ENCODE measurements around the gene CCL4L2. TPM values are rescaled to one million over a fixed set of nuclear protein-coding genes. Genes with fewer than 3 reads are reported as not detected.

The CCL4L2 gene
- total RNA-seq, 1 experiment from 2014 or later, result not detected

Other genes with a start within 250 kb of the CCL4L2 start
- gene CCL16, start 229.6 kb upstream of the CCL4L2 start, total RNA-seq (2021), result not detected in 3 replicates
- not detected in 3 replicates for gene CCL14, start 224.3 kb upstream of the CCL4L2 start, total RNA-seq (2021)
- gene CCL15, start 209.5 kb upstream of the CCL4L2 start, total RNA-seq (2021), result not detected in 3 replicates
- gene CCL23, start 193.1 kb upstream of the CCL4L2 start, total RNA-seq (2021), result not detected in 3 replicates
- gene CCL18, start 146.8 kb upstream of the CCL4L2 start, total RNA-seq (2021), result not detected in 3 replicates
- gene CCL3, start 120.9 kb upstream of the CCL4L2 start, total RNA-seq (2021), result 0.44 to 0.72 TPM (median 0.55 TPM) in 3 replicates
- gene CCL4, start 107.2 kb upstream of the CCL4L2 start, total RNA-seq (2021), result 0.37 to 1.2 TPM (median 0.48 TPM) in 3 replicates
- 6.3 to 7.9 TPM (median 7.7 TPM) in 3 replicates for gene TBC1D3B, start 34.4 kb upstream of the CCL4L2 start, total RNA-seq (2021)
- gene CCL3L1, start 14.3 kb upstream of the CCL4L2 start, total RNA-seq (2021), result not detected in 3 replicates
- gene TBC1D3I, start 53.5 kb downstream of the CCL4L2 start, total RNA-seq (2021), result 0.27 to 0.53 TPM (median 0.39 TPM) in 3 replicates
- gene TBC1D3G, start 112.8 kb downstream of the CCL4L2 start, total RNA-seq (2021), result not detected in 3 replicates
- not detected in 3 replicates for gene TBC1D3H, start 177.4 kb downstream of the CCL4L2 start, total RNA-seq (2021)